MG63 (cell line): Measurements from ENCODE around the gene RUNX3. TPM values are rescaled to one million over a fixed set of nuclear protein-coding genes. Genes with fewer than 3 reads are reported as not detected.

Experiments
- DNase-seq: peaks from one replicate; pipeline ENCODE4 v3.0.0-alpha.2; 2020
- H3K27me3 ChIP-seq: fragments of 250-450 bp; sonication (Bioruptor Pico); 2 replicates; pipeline ENCODE4 v1.5.1; 2020; ENCODE audit warnings: mild to moderate bottlenecking, moderate library complexity
- H3K36me3 ChIP-seq: fragments of 250-450 bp; sonication (Bioruptor Pico); 2 replicates; pipeline ENCODE4 v1.5.1; 2020; ENCODE audit warnings: mild to moderate bottlenecking, moderate library complexity
- H3K4me3 ChIP-seq: fragments of 250-450 bp; sonication (Bioruptor Pico); 2 replicates; pipeline ENCODE4 v1.5.1; 2020; ENCODE audit warnings: mild to moderate bottlenecking, moderate library complexity
- H3K9me3 ChIP-seq: fragments of 250-450 bp; sonication (Bioruptor Pico); 2 replicates; pipeline ENCODE4 v1.5.1; 2020; ENCODE audit warnings: mild to moderate bottlenecking, moderate library complexity
- total RNA-seq: library from RNA; depleted of rRNA; stranded (reverse); fragments of >200 nt; shearing (Covaris generic); gene quantifications from 2 replicates; pipeline ENCODE4 v1.2.3, GENCODE V29; 2014; ENCODE audit warnings: low replicate concordance

The RUNX3 gene
- total RNA-seq, 1 experiment from 2014 or later, result 5.8 TPM

GRCh38 chr1:24955161-24955560 lies 25.1 kb upstream of the RUNX3 start:
- H3K9me3 ChIP-seq, result no peaks in the 10 kb centered on the region
- H3K27me3 ChIP-seq, result no peaks in the 10 kb centered on the region
- H3K4me3 ChIP-seq, result no peak overlapping the region
- DNase-seq, result no peak
- H3K36me3 ChIP-seq, result no peaks in the 10 kb centered on the region

- Histone ChIP-seq H3K36me3 (no peaks in the 10 kb centered on the region), H3K27me3 (no peaks in the 10 kb centered on the region)
- DNase-seq, result no peak
Observed at GRCh38 chr1:24954631-24955030, 24.6 kb upstream of the RUNX3 start.

GRCh38 chr1:24954022-24954421 lies 23.9 kb upstream of the RUNX3 start:
- DNase-seq, result no peak
- Histone ChIP-seq H3K4me3 (no peak overlapping the region), H3K36me3 (no peaks in the 10 kb centered on the region), H3K27me3 (no peaks in the 10 kb centered on the region), H3K9me3 (no peaks in the 10 kb centered on the region)

More at GRCh38 chr1:24954631-24955030, 24.6 kb upstream of the RUNX3 start:
- Histone ChIP-seq H3K4me3 (no peak overlapping the region), H3K9me3 (no peaks in the 10 kb centered on the region)

GRCh38 chr1:24952413-24952841 lies 22.4 kb upstream of the RUNX3 start:
- DNase-seq, result no peak
- Histone ChIP-seq H3K4me3 (no peak overlapping the region), H3K27me3 (no peaks in the 10 kb centered on the region), H3K9me3 (no peaks in the 10 kb centered on the region), H3K36me3 (no peaks in the 10 kb centered on the region)

- Histone ChIP-seq H3K36me3 (no peaks in the 10 kb centered on the region), H3K27me3 (no peaks in the 10 kb centered on the region), H3K9me3 (no peaks in the 10 kb centered on the region), H3K4me3 (no peak overlapping the region)
- DNase-seq, result no peak
Observed at GRCh38 chr1:24951810-24952412, 21.8 kb upstream of the RUNX3 start.

GRCh38 chr1:24951337-24951736 lies 21.3 kb upstream of the RUNX3 start:
- Histone ChIP-seq H3K27me3 (no peaks in the 10 kb centered on the region), H3K4me3 (no peak overlapping the region), H3K9me3 (no peaks in the 10 kb centered on the region), H3K36me3 (no peaks in the 10 kb centered on the region)
- DNase-seq, result no peak

- Histone ChIP-seq H3K9me3 (no peaks in the 10 kb centered on the region), H3K4me3 (no peak overlapping the region), H3K36me3 (no peaks in the 10 kb centered on the region), H3K27me3 (no peaks in the 10 kb centered on the region)
- no peak for DNase-seq
Observed at GRCh38 chr1:24949331-24949881, 19.3 kb upstream of the RUNX3 start.

GRCh38 chr1:24948079-24948827 lies 18.2 kb upstream of the RUNX3 start:
- H3K4me3 ChIP-seq, result no peak overlapping the region
- H3K27me3 ChIP-seq, result no peaks in the 10 kb centered on the region
- no peaks in the 10 kb centered on the region for H3K36me3 ChIP-seq
- DNase-seq, result no peak
- no peaks in the 10 kb centered on the region for H3K9me3 ChIP-seq

GRCh38 chr1:24946861-24947658 lies 17.0 kb upstream of the RUNX3 start:
- Histone ChIP-seq H3K4me3 (no peak overlapping the region), H3K9me3 (no peaks in the 10 kb centered on the region), H3K27me3 (no peaks in the 10 kb centered on the region), H3K36me3 (no peaks in the 10 kb centered on the region)
- DNase-seq, result peak; percentile 35

- DNase-seq, result no peak
- Histone ChIP-seq H3K9me3 (no peaks in the 10 kb centered on the region), H3K4me3 (no peak overlapping the region), H3K36me3 (no peaks in the 10 kb centered on the region), H3K27me3 (no peaks in the 10 kb centered on the region)
Observed at GRCh38 chr1:24945354-24946326, 15.6 kb upstream of the RUNX3 start.

GRCh38 chr1:24944318-24944717 lies 14.2 kb upstream of the RUNX3 start:
- Histone ChIP-seq H3K4me3 (no peak overlapping the region), H3K36me3 (no peaks in the 10 kb centered on the region), H3K9me3 (no peaks in the 10 kb centered on the region), H3K27me3 (no peaks in the 10 kb centered on the region)
- DNase-seq, result no peak

- DNase-seq, result no peak
- Histone ChIP-seq H3K4me3 (no peak overlapping the region), H3K27me3 (no peaks in the 10 kb centered on the region), H3K36me3 (no peaks in the 10 kb centered on the region), H3K9me3 (no peaks in the 10 kb centered on the region)
Observed at GRCh38 chr1:24942789-24943188, 12.7 kb upstream of the RUNX3 start.

- Histone ChIP-seq H3K4me3 (no peak overlapping the region), H3K36me3 (no peaks in the 10 kb centered on the region), H3K9me3 (no peaks in the 10 kb centered on the region), H3K27me3 (no peaks in the 10 kb centered on the region)
- no peak for DNase-seq
Observed at GRCh38 chr1:24941564-24941963, 11.5 kb upstream of the RUNX3 start.

- Histone ChIP-seq H3K9me3 (no peaks in the 10 kb centered on the region), H3K36me3 (no peaks in the 10 kb centered on the region), H3K4me3 (no peak overlapping the region), H3K27me3 (no peaks in the 10 kb centered on the region)
- DNase-seq, result no peak
Observed at GRCh38 chr1:24940231-24940630, 10.2 kb upstream of the RUNX3 start.

GRCh38 chr1:24939675-24940193 lies 9.7 kb upstream of the RUNX3 start:
- Histone ChIP-seq H3K4me3 (no peak overlapping the region), H3K36me3 (no peaks in the 10 kb centered on the region), H3K27me3 (no peaks in the 10 kb centered on the region), H3K9me3 (no peaks in the 10 kb centered on the region)
- no peak for DNase-seq
